ENCODE data around the gene CES3. TPM values are rescaled to one million over a fixed set of nuclear protein-coding genes. Genes with fewer than 3 reads are reported as not detected.

The CES3 gene
- total RNA-seq, 2 experiments from 2014 or later: 2.1 to 2.9 TPM

- Mint-ChIP-seq H3K27me3 (peaks cover 15% of the 10 kb centered on the region), H3K4me1 (ENCODE audit: low read depth) (peaks cover 35% of the 10 kb centered on the region), H3K9me3 (no peaks in the 10 kb centered on the region), H3K36me3 (ENCODE audit: low read depth) (peaks cover 28% of the 10 kb centered on the region), H3K27ac (no peak overlapping the region), H3K4me3 (no peak overlapping the region)
- ChIA-PET CTCF (interaction anchor here (1.2 to 4.6 kb wide), 6 partner anchors 12 to 202 kb away, joined by 4 to 17 read pairs (median 5); partner anchors contain the start of genes CES3 and NAE1), POLR2A (interaction anchor here (1.0 kb wide), 1 partner anchor 14 kb away, joined by 3 read pairs; no protein-coding TSS in a partner anchor)
- TF ChIP-seq, protein P1, sequence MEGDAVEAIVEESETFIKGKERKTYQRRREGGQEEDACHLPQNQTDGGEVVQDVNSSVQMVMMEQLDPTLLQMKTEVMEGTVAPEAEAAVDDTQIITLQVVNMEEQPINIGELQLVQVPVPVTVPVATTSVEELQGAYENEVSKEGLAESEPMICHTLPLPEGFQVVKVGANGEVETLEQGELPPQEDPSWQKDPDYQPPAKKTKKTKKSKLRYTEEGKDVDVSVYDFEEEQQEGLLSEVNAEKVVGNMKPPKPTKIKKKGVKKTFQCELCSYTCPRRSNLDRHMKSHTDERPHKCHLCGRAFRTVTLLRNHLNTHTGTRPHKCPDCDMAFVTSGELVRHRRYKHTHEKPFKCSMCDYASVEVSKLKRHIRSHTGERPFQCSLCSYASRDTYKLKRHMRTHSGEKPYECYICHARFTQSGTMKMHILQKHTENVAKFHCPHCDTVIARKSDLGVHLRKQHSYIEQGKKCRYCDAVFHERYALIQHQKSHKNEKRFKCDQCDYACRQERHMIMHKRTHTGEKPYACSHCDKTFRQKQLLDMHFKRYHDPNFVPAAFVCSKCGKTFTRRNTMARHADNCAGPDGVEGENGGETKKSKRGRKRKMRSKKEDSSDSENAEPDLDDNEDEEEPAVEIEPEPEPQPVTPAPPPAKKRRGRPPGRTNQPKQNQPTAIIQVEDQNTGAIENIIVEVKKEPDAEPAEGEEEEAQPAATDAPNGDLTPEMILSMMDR (IDR thresholded peaks at IDR 0.05): no peak
- DNase-seq: no peak
- intact Hi-C loops (cut with micrococcal nuclease): loop anchor here (5.0 kb wide), 1 partner anchor 53 kb away; no protein-coding TSS in a partner anchor
- no peak for ATAC-seq
These were observed 30.9 kb upstream of the CES3 start for GRCh38 chr16:66930189-66930588.

DNA sequence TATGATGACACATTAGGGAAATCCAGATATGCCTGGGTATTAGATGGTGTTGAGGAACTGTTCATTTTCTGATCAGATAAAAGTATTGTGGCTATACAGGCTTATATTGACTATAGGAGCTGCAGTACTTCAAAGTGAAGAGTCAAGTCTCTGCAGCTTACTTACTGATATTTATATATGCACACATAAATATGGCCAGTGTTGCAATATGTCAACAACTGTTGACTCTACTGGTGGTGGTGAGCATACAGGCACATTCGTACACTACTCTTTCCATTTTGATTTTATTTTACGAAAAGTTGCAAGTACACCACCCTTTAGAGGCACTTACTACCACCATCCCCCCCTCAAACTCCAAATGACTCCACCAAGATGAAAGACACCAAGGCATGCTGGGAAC lies 29.4 kb upstream of the CES3 start:
- POLR2A ChIA-PET: interaction anchor here (0.6 to 1.1 kb wide), 2 partner anchors 64 to 245 kb away, joined by 3 read pairs; no protein-coding TSS in a partner anchor
- peaks cover 41% of the 10 kb centered on the region for H3K4me1 Mint-ChIP-seq (ENCODE audit: low read depth)
- peak overlapping the region; percentile 46 for H3K4me3 Mint-ChIP-seq
- TF ChIP-seq, protein P1 (IDR thresholded peaks at IDR 0.05): no peak
- no peak for ATAC-seq
- peaks cover under 1% of the 10 kb centered on the region for H3K27me3 Mint-ChIP-seq
- H3K27ac Mint-ChIP-seq: peak overlapping the region; percentile 63
- CTCF ChIA-PET: interaction anchor here (1.3 to 4.6 kb wide), 5 partner anchors 13 to 101 kb away, joined by 4 to 17 read pairs (median 4); partner anchors contain the start of genes CDH16, CES3 and NAE1
- H3K9me3 Mint-ChIP-seq: no peaks in the 10 kb centered on the region
- peaks cover 33% of the 10 kb centered on the region for H3K36me3 Mint-ChIP-seq (ENCODE audit: low read depth)
- intact Hi-C loops (cut with micrococcal nuclease): loop anchor here (5.0 kb wide), 1 partner anchor 54 kb away; no protein-coding TSS in a partner anchor
- no peak for DNase-seq

GRCh38 chr16:66932076-66932475 lies 29.0 kb upstream of the CES3 start:
- Mint-ChIP-seq H3K27ac (peak overlapping the region; percentile 98), H3K4me1 (ENCODE audit: low read depth) (peaks cover 44% of the 10 kb centered on the region), H3K9me3 (no peaks in the 10 kb centered on the region), H3K36me3 (ENCODE audit: low read depth) (peaks cover 34% of the 10 kb centered on the region), H3K27me3 (no peaks in the 10 kb centered on the region), H3K4me3 (peak overlapping the region; percentile 99)
- ChIA-PET POLR2A (interaction anchor here (1.9 kb wide), 1 partner anchor 51 kb away, joined by 8 read pairs; the partner anchor contains the start of gene PDP2), CTCF (interaction anchor here (1.5 to 4.6 kb wide), 3 partner anchors 14 to 102 kb away, joined by 4 to 17 read pairs (median 4); partner anchors contain the start of genes CDH16 and NAE1)
- DNase-seq (no peak), ATAC-seq (no peak)
- intact Hi-C loops (cut with micrococcal nuclease): loop anchor here (5.0 kb wide), 1 partner anchor 55 kb away; no protein-coding TSS in a partner anchor
- TF ChIP-seq, protein P1 (IDR thresholded peaks at IDR 0.05): no peak

- H3K27me3 Mint-ChIP-seq: no peaks in the 10 kb centered on the region
- peak overlapping the region; percentile 98 for H3K27ac Mint-ChIP-seq
- CTCF ChIA-PET: interaction anchor here (0.9 to 4.6 kb wide), 9 partner anchors 9 to 103 kb away, joined by 3 to 17 read pairs (median 4); partner anchors contain the start of genes CES3, NAE1 and PDP2
- peak overlapping the region; percentile 99 for H3K4me3 Mint-ChIP-seq
- peaks cover 41% of the 10 kb centered on the region for H3K36me3 Mint-ChIP-seq (ENCODE audit: low read depth)
- POLR2A ChIA-PET: interaction anchor here (0.6 to 1.9 kb wide), 15 partner anchors 10 to 225 kb away, joined by 3 to 8 read pairs (median 3); partner anchors contain the start of genes NAE1 and PDP2
- TF ChIP-seq, protein P1 (IDR thresholded peaks at IDR 0.05): no peak
- intact Hi-C loops (cut with micrococcal nuclease): loop anchor here (5.0 kb wide), 1 partner anchor 56 kb away; no protein-coding TSS in a partner anchor
- H3K9me3 Mint-ChIP-seq: no peaks in the 10 kb centered on the region
- ATAC-seq: peak; percentile 74
- peak; percentile 75 for DNase-seq
- peaks cover 47% of the 10 kb centered on the region for H3K4me1 Mint-ChIP-seq (ENCODE audit: low read depth)
These were observed 27.3 kb upstream of the CES3 start for GRCh38 chr16:66933776-66934137.

All from activated CD8-positive, alpha-beta T cell treated with anti-CD3 and anti-CD28 coated beads for 36 hours (primary cell).